HG03575 (cell line): ENCODE measurements around the gene PTMS.

Experiments
- ATAC-seq: cut with Tn5 transposase; IDR thresholded peaks from one replicate; pipeline ENCODE4 v1.9.1; 2021; ENCODE audit not compliant: unreplicated experiment, insufficient number of reproducible peaks, low FRiP score; ENCODE audit errors: extremely low read depth

Gene PTMS

GRCh38 chr12:6817098-6817497, 50.9 kb downstream of the PTMS start:
- ATAC-seq: no peak

- no peak for ATAC-seq
Measured at GRCh38 chr12:6817662-6818157, 51.5 kb downstream of the PTMS start.

DNA sequence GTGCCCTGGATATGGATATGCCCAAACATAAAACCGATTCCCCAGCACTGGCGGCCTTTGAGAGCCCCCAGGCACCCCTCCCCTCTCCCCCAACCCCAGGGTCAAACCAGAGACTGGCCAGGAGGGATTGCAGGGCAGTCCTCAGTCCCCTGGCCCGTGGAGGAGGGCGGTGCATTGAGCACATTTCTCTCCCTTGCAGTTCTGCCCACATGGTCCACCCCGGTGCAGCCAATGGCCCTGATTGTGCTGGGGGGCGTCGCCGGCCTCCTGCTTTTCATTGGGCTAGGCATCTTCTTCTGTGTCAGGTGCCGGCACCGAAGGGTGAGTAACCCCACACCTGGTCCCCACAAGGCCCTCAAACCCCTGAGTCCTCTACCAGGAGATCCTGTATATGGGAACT, 52.1 kb downstream of the PTMS start:
- no peak for ATAC-seq

- ATAC-seq: no peak
Measured at GRCh38 chr12:6818645-6819044, 52.5 kb downstream of the PTMS start.

GRCh38 chr12:6819106-6820030, 53.2 kb downstream of the PTMS start:
- ATAC-seq: no peak

GRCh38 chr12:6820166-6820565, 54.0 kb downstream of the PTMS start:
- ATAC-seq: no peak
